Endothelial cell of umbilical vein (primary cell): ENCODE results near the gene FBXO10. TPM values are rescaled to one million over a fixed set of nuclear protein-coding genes. Genes with fewer than 3 reads are reported as not detected.

Source experiments
- BruUV-seq: library from RNA; stranded (reverse); fragments of 400-500 nt; replicated peaks from 2 replicates; lab custom pipeline; 2021; lab: Mats Ljungman, UMichigan
- CTCF ChIA-PET: fragments of 300-600, 350-600 bp; sonication (Branson Sonifier 250); formaldehyde crosslinking; loops from one replicate; lab custom pipeline; 2021; ENCODE audit warnings: antibody characterized with exemption, inconsistent platforms; lab: Charles Lee
- POLR2A ChIA-PET: fragments of 300-600, 350-600 bp; sonication (Branson Sonifier 250); formaldehyde crosslinking; loops from one replicate; lab custom pipeline; 2021; ENCODE audit warnings: antibody characterized with exemption, inconsistent platforms; lab: Charles Lee
- DNase-seq: peaks from one replicate; pipeline ENCODE4 v3.0.0-alpha.2; 2011; ENCODE audit warnings: low read depth, low spot score
- FAIRE-seq: peaks from 2 replicates; lab custom pipeline; 2011; peaks lifted over from hg19 to GRCh38; lab: Jason Lieb, UNC
- H2AFZ ChIP-seq: 2 replicates; pipeline ENCODE4 v1.6.0; 2012; ENCODE audit warnings: low read depth, low read length, control low read depth, inconsistent platforms
- H3K27ac ChIP-seq: 2 replicates; pipeline ENCODE4 v1.5.1; 2011; ENCODE audit warnings: low read depth, mild to moderate bottlenecking, control low read depth, low read length, moderate library complexity; ENCODE audit not compliant: insufficient read depth
- H3K27me3 ChIP-seq, 2 experiments: 2 replicates each; pipeline versions ENCODE4 v1.6.0 to v1.6.1; 2011; ENCODE audit warnings: low read length in 2 of 2, mixed read lengths in 1 of 2; ENCODE audit not compliant: control insufficient read depth in 2 of 2, insufficient read depth in 2 of 2
- H3K36me3 ChIP-seq, 2 experiments: 2 replicates in 1 of 2; 3 replicates in 1 of 2; pipeline ENCODE4 v1.5.1; 2011; ENCODE audit warnings: low read length in 2 of 2, mild to moderate bottlenecking in 1 of 2, moderate library complexity in 1 of 2; ENCODE audit not compliant: control insufficient read depth in 2 of 2, insufficient read depth in 2 of 2; ENCODE audit errors: extremely low read depth in 1 of 2
- H3K4me1 ChIP-seq: 3 replicates; pipeline ENCODE4 v1.5.1; 2011; ENCODE audit warnings: mild to moderate bottlenecking, low read length; ENCODE audit not compliant: control insufficient read depth, insufficient read depth; ENCODE audit errors: extremely low read depth
- H3K4me2 ChIP-seq: 2 replicates; pipeline ENCODE4 v1.6.1; 2011; ENCODE audit warnings: low read length, control low read depth, mixed read lengths; ENCODE audit not compliant: insufficient read depth
- H3K4me3 ChIP-seq, 3 experiments: fragments of 200-600 bp in 1 of 3; sonication (generic), shearing (Covaris generic) in 1 of 3; replicated peaks in 1 of 3; 2 replicates each; pipeline ENCODE4 v1.5.1; 2011 to 2016; ENCODE audit warnings: control low read depth in 3 of 3, low read length in 3 of 3, mild to moderate bottlenecking in 2 of 3, inconsistent platforms in 1 of 3, low read depth in 1 of 3, moderate library complexity in 1 of 3; ENCODE audit not compliant: insufficient read depth in 1 of 3
- H3K79me2 ChIP-seq: 2 replicates; pipeline ENCODE4 v1.6.0; 2012; ENCODE audit warnings: low read length, inconsistent platforms; ENCODE audit not compliant: control insufficient read depth, insufficient read depth
- H3K9ac ChIP-seq: replicated peaks from 2 replicates; pipeline ENCODE3; 2011; ENCODE audit warnings: low read length, control low read depth; ENCODE audit not compliant: insufficient read depth; ENCODE audit errors: extremely low read depth
- H3K9me1 ChIP-seq: replicated peaks from 3 replicates; pipeline ENCODE4 v1.6.0; 2011; ENCODE audit warnings: mild to moderate bottlenecking, low read length; ENCODE audit not compliant: control insufficient read depth, insufficient read depth; ENCODE audit errors: extremely low read depth
- H3K9me3 ChIP-seq: replicated peaks from 2 replicates; pipeline ENCODE4 v1.5.1; 2012; ENCODE audit warnings: low read length, inconsistent platforms; ENCODE audit not compliant: control insufficient read depth, insufficient read depth
- H4K20me1 ChIP-seq: replicated peaks from 2 replicates; pipeline ENCODE3; 2011; ENCODE audit warnings: mild to moderate bottlenecking, low read length; ENCODE audit not compliant: control insufficient read depth, insufficient read depth; ENCODE audit errors: extremely low read depth
- CTCF ChIP-seq, 2 donors: IDR thresholded peaks; 1 replicate in 1 of 2; 2 replicates in 1 of 2; pipeline ENCODE4 v1.5.1; 2011; ENCODE audit warnings: low read length in 2 of 2, mild to moderate bottlenecking in 2 of 2, moderate library complexity in 2 of 2, control low read depth in 1 of 2, inconsistent platforms in 1 of 2, low read depth in 1 of 2; ENCODE audit not compliant: insufficient read depth in 1 of 2; ENCODE audit errors: extremely low read depth in 1 of 2
- EZH2 ChIP-seq: IDR thresholded peaks from 2 replicates; pipeline ENCODE4 v1.6.1; 2012; ENCODE audit warnings: borderline replicate concordance, low read depth, mild to moderate bottlenecking, moderate library complexity, low read length, inconsistent platforms; ENCODE audit not compliant: severe bottlenecking
- FOS ChIP-seq: IDR thresholded peaks from 2 replicates; pipeline ENCODE4 v1.6.1; 2011; ENCODE audit warnings: mild to moderate bottlenecking, low read length, moderate library complexity, borderline replicate concordance; ENCODE audit not compliant: insufficient read depth
- GATA2 ChIP-seq: IDR thresholded peaks from 2 replicates; pipeline ENCODE4 v1.7.0; 2011; ENCODE audit warnings: low read depth, mild to moderate bottlenecking, moderate library complexity, mixed read lengths, low read length; ENCODE audit not compliant: insufficient read length, insufficient read depth
- JUN ChIP-seq: IDR thresholded peaks from 2 replicates; pipeline ENCODE4 v1.6.1; 2011; ENCODE audit warnings: borderline replicate concordance, low read depth; ENCODE audit not compliant: insufficient read length, insufficient read depth
- MAX ChIP-seq: IDR thresholded peaks from 2 replicates; pipeline ENCODE4 v1.6.1; 2011; ENCODE audit not compliant: insufficient read depth, insufficient read length
- MYC ChIP-seq: IDR thresholded peaks from one replicate; pipeline ENCODE4 v1.6.1; 2011; ENCODE audit warnings: mild to moderate bottlenecking, low read depth, low read length
- POLR2A ChIP-seq: IDR thresholded peaks from 2 replicates; pipeline ENCODE4 v1.6.1; 2012; ENCODE audit warnings: low read depth, mild to moderate bottlenecking, control low read depth, low read length
- POLR2AphosphoS5 ChIP-seq: IDR thresholded peaks from 2 replicates; pipeline ENCODE4 v1.6.1; 2012; ENCODE audit warnings: low read depth, mild to moderate bottlenecking, control low read depth, low read length, moderate library complexity; ENCODE audit not compliant: insufficient read depth
- dilution Hi-C: fragments of 300-500 bp; cut with MboI; formaldehyde crosslinking; loops from one replicate; pipeline ENCODE4 v1.15.0; 2019; ENCODE audit warnings: low sequenced_read_pairs; ENCODE audit not compliant: extremely low pct_ligation_motif_present
- intact Hi-C: fragments of 100-400 bp; cut with micrococcal nuclease; formaldehyde crosslinking; loops from one replicate; pipeline ENCODE4 v1.10.0; 2022
- polyA plus RNA-seq, 4 experiments: library from polyadenylated mRNA; depleted of rRNA in 3 of 4; stranded (reverse) in 3 of 4; unstranded in 1 of 4; fragments of >200 nt; gene quantifications; 2 replicates each; pipeline versions ENCODE4 v1.2.1 to v1.2.3, GENCODE V29; 2011 to 2012; ENCODE audit warnings: missing spikeins in 1 of 4
- total RNA-seq: library from RNA; stranded (reverse); gene quantifications from 2 replicates; pipeline ENCODE4 v1.2.3, GENCODE V29; 2021

Gene FBXO10
- total and polyA plus RNA-seq, 2 donors (not counting 3 experiments of a cell fraction or from before 2014, with no cell fraction given): 11.8 to 14.4 TPM

GRCh38 chr9:37583522-37584121 lies 7.4 kb upstream of the FBXO10 start:
- no TSS peak for BruUV-seq
- H2AFZ ChIP-seq: no peak overlapping the region
- H3K4me1 ChIP-seq: no peaks in the 10 kb centered on the region
- FAIRE-seq (no peak), DNase-seq (no peak)
- no peak overlapping the region for H3K9ac ChIP-seq
- TF ChIP-seq CTCF (IDR thresholded peaks at IDR 0.05; ENCODE audit: extremely low read depth in 1 of 2, insufficient read depth in 1 of 2, low read depth in 1 of 2, low read length in 2 of 2): no peak
- TF ChIP-seq POLR2A: no peak
- TF ChIP-seq FOS: no peak
- no peak for TF ChIP-seq POLR2AphosphoS5
- TF ChIP-seq MAX: no peak
- no peak for TF ChIP-seq GATA2
- TF ChIP-seq JUN: no peak
- TF ChIP-seq EZH2: no peak
- TF ChIP-seq MYC: no peak
- no peaks in the 10 kb centered on the region for H3K9me1 ChIP-seq
- intact Hi-C loops (loop anchor here (2.0 to 10.0 kb wide), 3 partner anchors 101 to 201 kb away; partner anchors contain the start of genes EXOSC3 and TRMT10B), dilution Hi-C loops (no loop called here)
- CTCF ChIA-PET: interaction anchor here (1.4 kb wide), 2 partner anchors 9 to 102 kb away, joined by 5 to 6 read pairs; partner anchors contain the start of gene TOMM5
- no peaks in the 10 kb centered on the region for H3K27me3 ChIP-seq
- H3K4me2 ChIP-seq: no peak overlapping the region
- H3K36me3 ChIP-seq: peaks cover 13 to 32% of the 10 kb centered on the region in 2 experiments
- H4K20me1 ChIP-seq: no peaks in the 10 kb centered on the region
- H3K4me3 ChIP-seq: no peak overlapping the region
- H3K27ac ChIP-seq: no peak overlapping the region
- no peaks in the 10 kb centered on the region for H3K9me3 ChIP-seq
- H3K79me2 ChIP-seq: peaks cover 60% of the 10 kb centered on the region
- POLR2A ChIA-PET: interaction anchor here (0.6 kb wide), 1 partner anchor 17 kb away, joined by 3 read pairs; no protein-coding TSS in a partner anchor
